CD4-positive, alpha-beta memory T cell (primary cell): ENCODE data around the gene ANKRD30B. TPM values are rescaled to one million over a fixed set of nuclear protein-coding genes. Genes with fewer than 3 reads are reported as not detected.
A peak's percentile ranks its signal among the peaks of the same experiment; 100 is the strongest.
"Not testable (repeated sequence)": the region's sequence is repeated elsewhere in the genome, so short reads cannot be mapped to it uniquely, and the experiment has no call there.

Experiments
- CTCF ChIA-PET: fragments of 350-600 bp; sonication (Branson Sonifier 250); formaldehyde crosslinking; loops from one replicate; lab custom pipeline; 2021; ENCODE audit warnings: inconsistent platforms; ENCODE audit not compliant: partially characterized antibody; lab: Charles Lee
- POLR2A ChIA-PET: fragments of 350-600 bp; sonication (Branson Sonifier 250); formaldehyde crosslinking; loops from one replicate; lab custom pipeline; 2021; ENCODE audit not compliant: partially characterized antibody; lab: Charles Lee
- DNase-seq, 5 donors: peaks; one replicate each; pipeline versions ENCODE4 v3.0.0 to v3.0.0-alpha.2; 2020 to 2022; ENCODE audit warnings: mixed read lengths in 1 of 5
- H3K27ac ChIP-seq: one replicate; pipeline ENCODE4 v1.7.0; 2013; ENCODE audit warnings: low read depth, low read length
- H3K27me3 ChIP-seq: 2 replicates; pipeline ENCODE4 v1.7.0; 2013; ENCODE audit warnings: mild to moderate bottlenecking, low read length, moderate library complexity; ENCODE audit not compliant: insufficient read depth
- H3K36me3 ChIP-seq: 2 replicates; pipeline ENCODE4 v1.7.0; 2013; ENCODE audit warnings: mild to moderate bottlenecking, low read length, moderate library complexity; ENCODE audit not compliant: insufficient read depth
- H3K4me1 ChIP-seq: 2 replicates; pipeline ENCODE4 v1.7.0; 2013; ENCODE audit warnings: mild to moderate bottlenecking, low read length, moderate library complexity; ENCODE audit not compliant: insufficient read depth
- H3K4me3 ChIP-seq, 2 donors: one replicate each; pipeline ENCODE4 v1.7.0; 2013; ENCODE audit warnings: low read length in 2 of 2, mild to moderate bottlenecking in 1 of 2
- H3K9me3 ChIP-seq, 2 donors: one replicate each; pipeline ENCODE4 v1.7.0; 2013; ENCODE audit warnings: low read length in 2 of 2, control low read depth in 1 of 2; ENCODE audit not compliant: control insufficient read depth in 1 of 2
- H3K27ac Mint-ChIP-seq, 7 donors: one replicate each; pipeline ENCODE4 v1.8.0; 2020 to 2021; ENCODE audit warnings: mixed read lengths in 7 of 7, mild to moderate bottlenecking in 6 of 7, inconsistent platforms in 3 of 7, moderate library complexity in 3 of 7
- H3K27me3 Mint-ChIP-seq, 2 donors: one replicate each; pipeline ENCODE4 v1.8.0; 2020 to 2021; ENCODE audit warnings: mixed read lengths in 2 of 2
- H3K36me3 Mint-ChIP-seq, 2 donors: one replicate each; pipeline ENCODE4 v1.8.0; 2020 to 2021; ENCODE audit warnings: mixed read lengths in 2 of 2, inconsistent platforms in 1 of 2, mild to moderate bottlenecking in 1 of 2
- H3K4me1 Mint-ChIP-seq, 4 donors: one replicate each; pipeline ENCODE4 v1.8.0; 2020 to 2021; ENCODE audit warnings: mixed read lengths in 4 of 4, mild to moderate bottlenecking in 1 of 4
- H3K4me3 Mint-ChIP-seq, 8 donors: one replicate each; pipeline ENCODE4 v1.8.0; 2020 to 2021; ENCODE audit warnings: mixed read lengths in 8 of 8, mild to moderate bottlenecking in 7 of 8, moderate library complexity in 6 of 8, inconsistent platforms in 3 of 8
- H3K9me3 Mint-ChIP-seq, 8 donors: one replicate each; pipeline ENCODE4 v1.8.0; 2020 to 2021; ENCODE audit warnings: mixed read lengths in 8 of 8, mild to moderate bottlenecking in 5 of 8, inconsistent platforms in 3 of 8, moderate library complexity in 1 of 8
- intact Hi-C: fragments of 100-400 bp; cut with micrococcal nuclease; formaldehyde crosslinking; loops from one replicate; pipeline ENCODE4 v1.15.1; 2023
- polyA plus RNA-seq, 2 donors: library from polyadenylated mRNA; unstranded; fragments of 300-500 nt; fragmentation: Illumina TruSeq; gene quantifications; one replicate each; pipeline ENCODE4 v1.2.3, GENCODE V29; 2021
- total RNA-seq, 2 experiments: library from RNA; stranded (reverse); gene quantifications; one replicate each; pipeline ENCODE4 v1.2.3, GENCODE V29; 2021

Gene ANKRD30B
- total RNA-seq: not detected
- polyA plus RNA-seq: under 1 TPM in 1 of 2 donors, not detected in 1; 0.07 TPM

DNA sequence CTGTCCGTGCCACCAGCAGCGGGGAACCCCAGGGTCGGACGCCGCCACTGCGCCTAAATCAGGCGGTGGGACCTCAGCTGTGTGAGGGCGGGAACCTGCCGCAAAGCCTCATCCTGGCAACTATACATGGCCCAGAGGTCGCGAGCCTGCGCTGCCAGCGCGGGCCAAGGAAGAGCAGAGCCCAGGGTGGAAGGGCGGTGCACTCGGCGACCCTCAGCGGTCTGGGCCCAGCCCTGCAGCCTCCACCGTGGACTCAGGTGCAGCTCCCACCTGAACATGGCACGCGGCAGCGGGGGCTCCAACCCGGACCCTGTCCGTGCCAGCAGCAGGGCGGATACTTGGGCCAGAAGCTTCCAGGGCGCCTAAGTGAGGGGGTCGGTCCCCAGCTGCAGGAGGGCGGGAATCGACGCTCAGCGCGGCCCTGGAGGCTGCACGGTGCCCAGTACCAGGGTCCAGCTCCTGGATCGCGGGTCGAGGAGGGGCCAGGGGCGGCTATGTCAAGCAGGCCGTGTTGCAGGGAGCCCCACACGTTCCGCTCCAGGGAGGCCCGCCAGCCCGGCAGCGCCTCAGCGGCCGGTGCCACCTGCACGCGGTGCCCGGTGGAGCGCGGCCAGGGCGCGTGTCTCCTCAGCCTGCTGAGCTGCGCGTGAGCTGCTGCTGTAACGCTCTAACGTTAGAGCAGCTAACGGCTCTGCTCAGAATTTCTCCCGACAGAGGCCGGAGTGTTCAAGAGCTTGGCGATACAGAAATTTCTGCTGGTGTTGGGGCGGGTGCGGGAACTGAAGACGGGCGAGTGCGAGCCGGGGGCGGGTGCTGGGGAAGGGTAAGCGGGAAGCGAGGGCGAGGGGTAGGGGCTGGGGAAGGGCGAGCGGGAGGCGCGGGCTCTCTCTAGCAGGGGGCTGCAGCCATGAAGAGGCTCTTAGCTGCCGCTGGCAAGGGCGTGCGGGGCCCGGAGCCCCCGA is at the start of gene ANKRD30B:
Gene ANKRD30B (plus strand): TSS at position 660 of the 962 bp plus-strand sequence. CDS start 248 bp downstream, at position 908.
- Mint-ChIP-seq H3K36me3 (no peaks in the 10 kb centered on the region), H3K9me3 (no peaks in the 10 kb centered on the region), H3K4me1 (no peaks in the 10 kb centered on the region), H3K27me3 (peaks cover 6 to 9% of the 10 kb centered on the region in 2 donors), H3K27ac (no peak within 1 kb of the TSS), H3K4me3 (peak within 1 kb of the TSS in 7 of 8 donors; percentile 39 to 71 (median 69))
- H3K27me3 ChIP-seq: no peaks in the 10 kb centered on the region
- no peaks in the 10 kb centered on the region for H3K4me1 ChIP-seq
- no peak within 1 kb of the TSS for H3K27ac ChIP-seq
- DNase-seq: no peak
- no peak within 1 kb of the TSS for H3K4me3 ChIP-seq
- no peaks in the 10 kb centered on the region for H3K9me3 ChIP-seq
- intact Hi-C loops: no loop called here
- no peaks in the 10 kb centered on the region for H3K36me3 ChIP-seq
- CTCF ChIA-PET: no interaction called here
- POLR2A ChIA-PET: no interaction called here

- H3K9me3 Mint-ChIP-seq, H3K27ac ChIP-seq, H3K4me3 ChIP-seq, H3K27ac Mint-ChIP-seq, H3K9me3 ChIP-seq, H3K4me1 Mint-ChIP-seq, H3K4me1 ChIP-seq, H3K36me3 ChIP-seq, H3K4me3 Mint-ChIP-seq, H3K27me3 ChIP-seq, H3K27me3 Mint-ChIP-seq, DNase-seq, POLR2A ChIA-PET, CTCF ChIA-PET, intact Hi-C loops, H3K36me3 Mint-ChIP-seq: not testable (repeated sequence)
These were observed 46.5 kb upstream of the ANKRD30B start for GRCh38 chr18:14701286-14702040.

GRCh38 chr18:14709761-14710160 is 38.2 kb upstream of the ANKRD30B start:
- H3K27ac Mint-ChIP-seq, H3K36me3 Mint-ChIP-seq, CTCF ChIA-PET, H3K9me3 Mint-ChIP-seq, H3K4me3 Mint-ChIP-seq, H3K9me3 ChIP-seq, H3K27me3 Mint-ChIP-seq, H3K4me1 ChIP-seq, POLR2A ChIA-PET, intact Hi-C loops, H3K36me3 ChIP-seq, H3K27me3 ChIP-seq, H3K4me3 ChIP-seq, H3K4me1 Mint-ChIP-seq, DNase-seq, H3K27ac ChIP-seq: not testable (repeated sequence)

DNA sequence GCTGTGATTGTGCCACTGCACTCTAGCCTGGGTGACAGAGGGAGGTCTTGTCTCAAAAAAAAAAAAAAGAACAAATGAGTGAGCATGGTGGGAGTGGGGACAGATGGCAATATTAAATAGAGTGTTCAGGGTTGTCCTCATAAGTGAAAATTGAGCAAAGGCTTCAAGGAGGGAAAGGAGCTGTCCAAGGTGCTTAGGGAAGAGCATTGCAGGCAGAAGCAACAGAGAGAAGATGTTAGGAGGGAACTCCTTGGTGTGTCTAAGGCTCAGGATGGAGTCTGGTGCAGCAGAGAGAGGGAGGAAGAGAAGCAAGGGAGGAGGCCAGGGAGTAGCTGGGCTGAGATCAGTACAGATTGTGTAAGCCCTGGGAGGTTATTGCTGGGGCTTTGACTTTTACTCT is 26.4 kb upstream of the ANKRD30B start:
- H3K36me3 Mint-ChIP-seq, POLR2A ChIA-PET: not testable (repeated sequence)

GRCh38 chr18:14739056-14739455 is 8.9 kb upstream of the ANKRD30B start:
- H3K27me3 ChIP-seq, H3K9me3 ChIP-seq, H3K36me3 ChIP-seq, H3K27ac ChIP-seq, CTCF ChIA-PET, intact Hi-C loops, POLR2A ChIA-PET, H3K4me1 ChIP-seq, H3K4me3 Mint-ChIP-seq, H3K27ac Mint-ChIP-seq, H3K9me3 Mint-ChIP-seq, H3K36me3 Mint-ChIP-seq, H3K27me3 Mint-ChIP-seq, H3K4me1 Mint-ChIP-seq, DNase-seq, H3K4me3 ChIP-seq: not testable (repeated sequence)

More for the DNA sequence above, 26.4 kb upstream of the ANKRD30B start:
- H3K9me3 ChIP-seq, H3K4me1 ChIP-seq, H3K27me3 Mint-ChIP-seq, H3K4me3 ChIP-seq, H3K4me3 Mint-ChIP-seq, H3K9me3 Mint-ChIP-seq, H3K4me1 Mint-ChIP-seq, H3K27me3 ChIP-seq, CTCF ChIA-PET, H3K27ac ChIP-seq, intact Hi-C loops, H3K27ac Mint-ChIP-seq, H3K36me3 ChIP-seq: not testable (repeated sequence)
- DNase-seq: peak in 1 of 5 donors; percentile 2

DNA sequence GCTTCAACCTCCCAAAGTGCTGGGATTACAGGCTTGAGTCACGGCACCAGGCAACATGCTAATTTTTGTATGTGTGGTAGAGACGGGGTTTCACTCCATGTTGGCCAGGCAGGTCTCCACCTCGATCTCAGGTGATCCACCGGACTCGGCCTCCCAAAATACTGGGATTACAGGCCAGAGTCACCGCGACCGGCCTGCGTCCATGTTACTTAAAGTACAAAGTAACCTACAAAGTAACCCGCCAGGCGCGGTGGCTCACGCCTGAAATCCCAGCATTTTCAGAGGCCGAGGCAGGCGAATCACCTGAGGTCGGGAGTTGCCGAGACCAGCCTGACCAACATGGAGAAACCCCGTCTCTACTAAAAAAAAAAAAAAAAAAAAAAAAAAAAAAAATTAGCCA is 1.1 kb upstream of the ANKRD30B start:
- no peaks in the 10 kb centered on the region for H3K9me3 Mint-ChIP-seq
- Histone ChIP-seq H3K4me1 (no peaks in the 10 kb centered on the region), H3K9me3 (no peaks in the 10 kb centered on the region), H3K27ac (no peak overlapping the region), H3K4me3 (no peak overlapping the region), H3K27me3 (no peaks in the 10 kb centered on the region), H3K36me3 (no peaks in the 10 kb centered on the region)
- no peaks in the 10 kb centered on the region for H3K4me1 Mint-ChIP-seq
- intact Hi-C loops: no loop called here
- POLR2A ChIA-PET: no interaction called here
- no peaks in the 10 kb centered on the region for H3K36me3 Mint-ChIP-seq
- peaks cover 6 to 9% of the 10 kb centered on the region in 2 donors for H3K27me3 Mint-ChIP-seq
- no peak overlapping the region for H3K4me3 Mint-ChIP-seq
- CTCF ChIA-PET: no interaction called here
- H3K27ac Mint-ChIP-seq: no peak overlapping the region
- no peak for DNase-seq

- no peaks in the 10 kb centered on the region for H3K9me3 Mint-ChIP-seq
- Histone ChIP-seq H3K27me3 (no peaks in the 10 kb centered on the region), H3K4me3 (no peak overlapping the region), H3K36me3 (no peaks in the 10 kb centered on the region), H3K27ac (no peak overlapping the region), H3K4me1 (no peaks in the 10 kb centered on the region), H3K9me3 (no peaks in the 10 kb centered on the region)
- intact Hi-C loops: no loop called here
- peaks cover 6 to 9% of the 10 kb centered on the region in 2 donors for H3K27me3 Mint-ChIP-seq
- peak overlapping the region in 7 of 8 donors; percentile 39 to 71 (median 69) for H3K4me3 Mint-ChIP-seq
- no peaks in the 10 kb centered on the region for H3K4me1 Mint-ChIP-seq
- ChIA-PET POLR2A (no interaction called here), CTCF (no interaction called here)
- no peaks in the 10 kb centered on the region for H3K36me3 Mint-ChIP-seq
- no peak overlapping the region for H3K27ac Mint-ChIP-seq
- DNase-seq: no peak
These were observed 524 bp downstream of the ANKRD30B start for GRCh38 chr18:14748496-14748895.
